MCF 10A (cell line): Measurements from ENCODE around the gene COPS6. TPM values are rescaled to one million over a fixed set of nuclear protein-coding genes. Genes with fewer than 3 reads are reported as not detected.
A peak's percentile ranks its signal among the peaks of the same experiment; 100 is the strongest.

Source experiments
- BruUV-seq: library from RNA; stranded (reverse); fragments of 400-500 nt; replicated peaks from 2 replicates; lab custom pipeline; 2021; lab: Mats Ljungman, UMichigan
- CTCF ChIA-PET: fragments of 300-600 bp; sonication (Branson Sonifier 250); formaldehyde crosslinking; extraction: SDS; loops from one replicate; lab custom pipeline; 2021; ENCODE audit warnings: antibody characterized with exemption, inconsistent platforms; lab: Yijun Ruan, JAX
- POLR2A ChIA-PET: fragments of 300-600, 350-650 bp; sonication (Branson Sonifier 250); formaldehyde crosslinking; extraction: SDS; loops from one replicate; lab custom pipeline; 2020; ENCODE audit warnings: antibody characterized with exemption, inconsistent platforms; lab: Yijun Ruan, JAX
- DNase-seq: peaks from one replicate; pipeline ENCODE4 v3.0.0-alpha.2; 2018; ENCODE audit not compliant: unreplicated experiment
- H3K27ac Mint-ChIP-seq: one replicate; pipeline ENCODE4 v1.8.0; 2022; ENCODE audit warnings: mild to moderate bottlenecking, low read depth, mixed read lengths; ENCODE audit not compliant: unreplicated experiment
- H3K27me3 Mint-ChIP-seq: one replicate; pipeline ENCODE4 v1.8.0; 2022; ENCODE audit warnings: mixed read lengths; ENCODE audit not compliant: insufficient read depth, unreplicated experiment
- H3K36me3 Mint-ChIP-seq: one replicate; pipeline ENCODE4 v1.8.0; 2022; ENCODE audit warnings: mild to moderate bottlenecking, moderate library complexity, mixed read lengths; ENCODE audit not compliant: insufficient read depth, unreplicated experiment
- H3K4me1 Mint-ChIP-seq: one replicate; pipeline ENCODE4 v1.8.0; 2022; ENCODE audit warnings: mixed read lengths; ENCODE audit not compliant: insufficient read depth, unreplicated experiment
- H3K4me3 Mint-ChIP-seq: one replicate; pipeline ENCODE4 v1.8.0; 2022; ENCODE audit warnings: mild to moderate bottlenecking, moderate library complexity, mixed read lengths; ENCODE audit not compliant: unreplicated experiment
- H3K9me3 Mint-ChIP-seq: one replicate; pipeline ENCODE4 v1.8.0; 2022; ENCODE audit warnings: mixed read lengths; ENCODE audit not compliant: unreplicated experiment
- intact Hi-C: fragments of 100-400 bp; cut with micrococcal nuclease; formaldehyde crosslinking; loops from 2 replicates; pipeline ENCODE4 v1.14.1; 2022
- total RNA-seq: library from RNA; stranded (reverse); gene quantifications from 2 replicates; pipeline ENCODE4 v1.2.3, GENCODE V29; 2022
- TF ChIP-seq, protein P1 (sequence below): fragments of 200-600 bp; IDR thresholded peaks from one replicate; pipeline ENCODE4 v1.8.0; 2022; ENCODE audit warnings: antibody characterized with exemption, mild to moderate bottlenecking; ENCODE audit not compliant: unreplicated experiment

The COPS6 gene
- total RNA-seq, 1 experiment from 2014 or later: 103 TPM

DNA sequence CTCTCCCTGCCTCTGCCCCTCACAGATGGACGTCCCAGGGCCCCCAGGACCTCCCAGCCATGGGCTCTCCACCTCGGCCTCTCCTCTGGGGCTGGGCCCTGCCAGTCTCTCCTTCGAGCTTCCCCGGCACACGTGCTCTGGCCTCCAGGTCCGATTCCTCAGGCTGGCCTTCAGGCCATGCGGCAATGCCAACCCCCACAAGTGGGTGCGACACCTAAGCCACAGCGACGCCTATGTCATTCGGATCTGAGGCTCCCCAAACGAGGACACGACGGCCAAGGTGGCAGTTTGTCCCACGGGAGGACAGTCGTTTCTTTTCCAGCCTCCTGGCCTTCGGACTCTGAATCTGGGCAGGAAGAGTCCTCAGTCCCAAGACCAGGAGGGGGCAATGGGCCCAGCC is 17.9 kb downstream of the COPS6 start:
- no peak for DNase-seq
- intact Hi-C loops: no loop called here
- no peak overlapping the region for H3K4me3 Mint-ChIP-seq
- ChIA-PET CTCF (interaction anchor here (0.6 kb wide), 1 partner anchor 13 kb away, joined by 3 read pairs; no protein-coding TSS in a partner anchor), POLR2A (interaction anchor here (0.6 kb wide), 1 partner anchor 1213 kb away, joined by 3 read pairs; no protein-coding TSS in a partner anchor)
- BruUV-seq: no TSS peak
- H3K36me3 Mint-ChIP-seq: peaks cover 52% of the 10 kb centered on the region
- TF ChIP-seq, protein P1, sequence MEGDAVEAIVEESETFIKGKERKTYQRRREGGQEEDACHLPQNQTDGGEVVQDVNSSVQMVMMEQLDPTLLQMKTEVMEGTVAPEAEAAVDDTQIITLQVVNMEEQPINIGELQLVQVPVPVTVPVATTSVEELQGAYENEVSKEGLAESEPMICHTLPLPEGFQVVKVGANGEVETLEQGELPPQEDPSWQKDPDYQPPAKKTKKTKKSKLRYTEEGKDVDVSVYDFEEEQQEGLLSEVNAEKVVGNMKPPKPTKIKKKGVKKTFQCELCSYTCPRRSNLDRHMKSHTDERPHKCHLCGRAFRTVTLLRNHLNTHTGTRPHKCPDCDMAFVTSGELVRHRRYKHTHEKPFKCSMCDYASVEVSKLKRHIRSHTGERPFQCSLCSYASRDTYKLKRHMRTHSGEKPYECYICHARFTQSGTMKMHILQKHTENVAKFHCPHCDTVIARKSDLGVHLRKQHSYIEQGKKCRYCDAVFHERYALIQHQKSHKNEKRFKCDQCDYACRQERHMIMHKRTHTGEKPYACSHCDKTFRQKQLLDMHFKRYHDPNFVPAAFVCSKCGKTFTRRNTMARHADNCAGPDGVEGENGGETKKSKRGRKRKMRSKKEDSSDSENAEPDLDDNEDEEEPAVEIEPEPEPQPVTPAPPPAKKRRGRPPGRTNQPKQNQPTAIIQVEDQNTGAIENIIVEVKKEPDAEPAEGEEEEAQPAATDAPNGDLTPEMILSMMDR: no peak
- H3K27ac Mint-ChIP-seq: no peak overlapping the region
- no peaks in the 10 kb centered on the region for H3K9me3 Mint-ChIP-seq
- no peaks in the 10 kb centered on the region for H3K27me3 Mint-ChIP-seq
- H3K4me1 Mint-ChIP-seq: peaks cover 4% of the 10 kb centered on the region

DNA sequence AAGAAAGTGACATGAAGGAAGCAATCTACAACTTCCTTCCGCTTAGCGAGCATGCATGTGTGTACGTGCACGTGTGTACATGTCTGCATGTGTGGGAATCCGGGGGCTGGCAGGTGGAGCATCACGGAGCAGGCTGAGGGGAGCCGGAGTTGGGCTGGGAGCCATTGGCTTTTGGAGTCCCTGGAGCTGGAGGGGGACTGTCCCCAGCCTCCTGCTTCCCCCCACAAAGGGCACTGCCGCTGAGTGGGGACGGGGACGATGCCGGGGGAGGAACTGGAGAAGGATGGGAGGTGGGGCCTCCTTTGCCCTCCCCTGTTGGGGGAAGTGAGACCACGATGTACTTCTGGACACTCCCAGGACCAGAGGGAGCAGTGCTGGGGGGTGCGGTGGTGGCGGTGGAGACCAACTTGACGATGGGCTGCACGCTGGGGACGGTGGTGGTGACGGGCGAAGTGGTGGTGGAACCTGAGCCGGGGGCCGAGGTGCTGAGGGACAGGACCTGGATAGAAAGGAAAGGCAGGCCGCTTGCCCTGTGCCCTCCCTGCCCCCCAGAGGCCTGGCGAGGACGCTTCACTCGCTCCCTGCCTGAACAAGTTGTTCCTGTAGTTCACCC is 18.5 kb downstream of the COPS6 start:
- CTCF ChIA-PET: interaction anchor here (0.6 kb wide), 2 partner anchors 13 to 35 kb away, joined by 3 to 4 read pairs; no protein-coding TSS in a partner anchor
- H3K9me3 Mint-ChIP-seq: no peaks in the 10 kb centered on the region

DNA sequence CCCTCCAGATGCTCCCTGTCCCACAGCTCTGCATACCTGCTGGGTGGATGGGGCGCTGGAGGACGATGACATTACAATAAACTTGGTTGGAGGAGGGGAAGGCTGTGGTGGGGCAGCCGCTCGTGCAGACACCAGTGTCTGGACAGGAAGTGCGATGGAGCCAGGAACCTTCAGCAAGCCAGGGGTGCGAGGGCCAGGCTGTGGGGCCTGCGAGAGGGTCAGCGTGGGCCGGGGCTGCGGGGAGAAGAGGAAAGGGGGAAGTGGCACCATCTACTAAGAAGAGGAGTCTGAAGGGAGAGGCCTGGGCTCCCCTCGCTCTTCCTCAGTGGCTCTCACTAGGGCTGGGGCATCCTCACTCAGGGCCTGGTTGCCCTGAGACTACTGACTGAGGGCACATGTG is 19.1 kb downstream of the COPS6 start:
- peaks cover 4% of the 10 kb centered on the region for H3K4me1 Mint-ChIP-seq
- no peaks in the 10 kb centered on the region for H3K9me3 Mint-ChIP-seq
- ChIA-PET CTCF (interaction anchor here (0.6 kb wide), 1 partner anchor 34 kb away, joined by 4 read pairs; no protein-coding TSS in a partner anchor), POLR2A (no interaction called here)
- no TSS peak for BruUV-seq
- TF ChIP-seq, protein P1: no peak
- intact Hi-C loops: no loop called here
- H3K36me3 Mint-ChIP-seq: peaks cover 59% of the 10 kb centered on the region
- no peak overlapping the region for H3K4me3 Mint-ChIP-seq
- DNase-seq: no peak
- H3K27ac Mint-ChIP-seq: no peak overlapping the region
- H3K27me3 Mint-ChIP-seq: no peaks in the 10 kb centered on the region

More for the DNA sequence above, 18.5 kb downstream of the COPS6 start:
- BruUV-seq: TSS peak; percentile 83
- intact Hi-C loops: no loop called here
- no peak overlapping the region for H3K27ac Mint-ChIP-seq
- peaks cover 58% of the 10 kb centered on the region for H3K36me3 Mint-ChIP-seq
- no peak for DNase-seq
- no peaks in the 10 kb centered on the region for H3K27me3 Mint-ChIP-seq
- H3K4me1 Mint-ChIP-seq: peaks cover 4% of the 10 kb centered on the region
- TF ChIP-seq, protein P1: no peak
- POLR2A ChIA-PET: interaction anchor here (0.6 kb wide), 1 partner anchor 1213 kb away, joined by 3 read pairs; no protein-coding TSS in a partner anchor
- H3K4me3 Mint-ChIP-seq: no peak overlapping the region

DNA sequence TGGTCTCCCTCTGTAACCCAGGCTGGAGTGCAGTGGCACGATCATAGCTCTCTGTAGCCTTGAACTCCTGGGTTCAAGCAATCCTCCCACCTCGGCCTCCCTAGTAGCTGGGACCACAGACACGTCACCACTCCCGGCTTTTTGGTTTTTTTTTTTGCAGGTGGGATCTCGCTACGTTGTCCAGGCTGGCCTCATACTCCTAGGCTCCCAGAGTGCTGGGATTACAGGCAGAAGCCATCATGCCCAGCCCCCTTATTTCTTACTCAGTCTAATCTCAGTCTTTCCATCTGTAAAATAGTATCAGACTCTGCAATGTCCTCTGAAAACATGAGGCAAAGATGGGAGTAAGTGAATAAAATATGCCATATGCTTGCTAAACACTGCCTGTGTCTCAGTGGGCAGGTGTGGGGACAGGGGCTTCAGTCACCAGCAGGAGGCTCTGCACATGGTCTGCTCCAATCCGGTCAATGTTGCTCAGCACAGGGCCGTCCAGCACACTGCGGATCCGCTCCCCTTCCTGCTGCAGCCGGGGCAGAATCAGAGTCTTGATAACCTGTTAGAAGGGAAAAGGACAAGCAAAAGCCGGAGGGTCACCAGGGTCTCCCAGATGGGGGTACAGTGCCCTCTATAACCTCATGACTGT is 20.9 kb downstream of the COPS6 start:
- BruUV-seq: no TSS peak
- no peak for DNase-seq
- Mint-ChIP-seq H3K27ac (no peak overlapping the region), H3K36me3 (peaks cover 55% of the 10 kb centered on the region), H3K4me1 (no peaks in the 10 kb centered on the region), H3K27me3 (no peaks in the 10 kb centered on the region), H3K9me3 (no peaks in the 10 kb centered on the region), H3K4me3 (no peak overlapping the region)
- POLR2A ChIA-PET: no interaction called here
- CTCF ChIA-PET: interaction anchor here (0.6 kb wide), 1 partner anchor 107 kb away, joined by 3 read pairs; no protein-coding TSS in a partner anchor
- intact Hi-C loops: no loop called here
- TF ChIP-seq, protein P1: no peak
